GM19351 (cell line): ENCODE results near the gene DET1.
"Not testable (repeated sequence)": the region's sequence is repeated elsewhere in the genome, so short reads cannot be mapped to it uniquely, and the experiment has no call there.

Source experiments
- ATAC-seq: cut with Tn5 transposase; IDR thresholded peaks from one replicate; pipeline ENCODE4 v1.9.1; 2021; ENCODE audit warnings: mild to moderate bottlenecking, moderate library complexity; ENCODE audit not compliant: unreplicated experiment

DET1 gene

DNA sequence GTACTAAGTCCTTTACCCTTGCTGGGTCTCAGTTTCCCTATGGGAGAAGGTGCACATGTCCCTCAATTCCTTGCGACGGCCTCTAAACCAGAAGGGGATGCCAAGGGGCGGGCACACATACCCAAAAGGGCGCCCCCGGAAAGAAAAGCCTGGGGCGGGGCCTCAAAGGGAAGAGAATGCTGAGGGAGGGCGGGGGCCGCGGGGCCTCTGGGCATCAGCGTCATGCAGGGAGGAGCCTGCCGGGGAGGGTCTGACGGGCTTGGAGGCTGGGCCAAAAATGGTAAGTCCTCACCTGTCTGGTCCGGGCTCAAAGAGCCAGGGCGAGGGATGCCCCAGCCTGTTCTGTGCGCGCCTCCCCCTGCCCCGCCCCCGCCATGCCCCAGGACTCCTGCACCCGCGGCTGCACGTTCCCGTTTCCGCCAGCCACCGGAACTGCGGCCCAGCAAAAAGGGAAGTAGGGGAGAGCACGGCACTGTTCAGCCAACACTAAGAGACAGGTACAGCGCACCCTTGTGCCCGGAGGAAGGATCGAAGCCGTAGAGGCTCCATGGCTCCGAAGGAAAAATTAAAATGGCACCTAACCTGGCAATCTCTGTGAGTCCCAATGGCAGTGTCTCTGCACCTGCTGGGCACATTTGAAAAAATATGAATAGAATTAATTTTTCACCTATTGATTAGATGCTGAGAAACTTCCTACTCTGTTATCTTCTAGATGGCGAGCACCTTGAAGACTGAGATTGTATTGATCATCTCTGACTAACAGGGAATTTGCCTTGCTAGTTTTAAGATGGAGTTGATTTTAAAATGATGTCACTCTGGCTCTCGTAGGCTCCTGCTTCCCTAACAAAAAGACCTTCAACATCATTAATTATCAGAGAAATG, at the start of gene DET1:
TSS of gene DET1 (minus strand) at position 434 of the 882 bp plus-strand sequence. CDS start 14,976 bp downstream, outside the sequence.
- peak; percentile 97 for ATAC-seq

DNA sequence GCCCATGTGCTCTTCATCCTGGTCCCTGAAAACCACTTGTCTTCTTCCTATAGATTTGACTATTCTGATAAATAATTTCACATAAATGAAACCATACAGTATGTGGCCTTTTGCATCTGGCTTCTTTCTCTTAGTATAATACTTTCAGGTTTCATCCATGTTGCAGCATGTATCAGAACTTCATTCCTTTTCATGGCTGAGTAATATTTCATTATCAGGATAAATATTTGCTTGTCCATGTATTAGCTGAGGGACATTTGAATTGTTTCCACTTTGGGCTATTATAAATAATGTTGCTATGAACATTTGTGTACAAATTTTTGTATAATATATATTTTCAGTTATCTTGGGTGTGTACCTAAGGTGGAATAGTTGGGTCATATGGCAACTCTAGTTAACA, 44.9 kb upstream of the DET1 start:
- ATAC-seq: no peak

DNA sequence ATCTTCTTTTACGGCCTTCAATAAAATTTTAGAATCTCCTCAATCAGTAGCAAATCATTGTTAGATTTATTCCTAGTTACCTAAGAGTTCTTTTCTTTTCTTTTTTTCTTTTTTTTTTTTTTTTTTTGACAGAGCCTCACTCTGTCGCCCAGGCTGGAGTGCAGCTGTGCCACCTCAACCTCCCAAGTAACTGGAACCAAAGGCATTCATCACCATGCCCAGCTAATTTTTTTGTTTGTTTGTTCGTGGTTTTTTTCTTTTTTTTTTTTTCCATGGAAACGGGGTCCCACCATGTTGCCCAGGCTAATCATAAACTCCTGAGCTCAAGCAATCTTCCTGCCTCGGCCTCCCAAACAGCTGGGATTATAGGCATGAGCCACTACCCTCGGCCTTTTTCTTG, 44.3 kb upstream of the DET1 start:
- ATAC-seq: no peak

DNA sequence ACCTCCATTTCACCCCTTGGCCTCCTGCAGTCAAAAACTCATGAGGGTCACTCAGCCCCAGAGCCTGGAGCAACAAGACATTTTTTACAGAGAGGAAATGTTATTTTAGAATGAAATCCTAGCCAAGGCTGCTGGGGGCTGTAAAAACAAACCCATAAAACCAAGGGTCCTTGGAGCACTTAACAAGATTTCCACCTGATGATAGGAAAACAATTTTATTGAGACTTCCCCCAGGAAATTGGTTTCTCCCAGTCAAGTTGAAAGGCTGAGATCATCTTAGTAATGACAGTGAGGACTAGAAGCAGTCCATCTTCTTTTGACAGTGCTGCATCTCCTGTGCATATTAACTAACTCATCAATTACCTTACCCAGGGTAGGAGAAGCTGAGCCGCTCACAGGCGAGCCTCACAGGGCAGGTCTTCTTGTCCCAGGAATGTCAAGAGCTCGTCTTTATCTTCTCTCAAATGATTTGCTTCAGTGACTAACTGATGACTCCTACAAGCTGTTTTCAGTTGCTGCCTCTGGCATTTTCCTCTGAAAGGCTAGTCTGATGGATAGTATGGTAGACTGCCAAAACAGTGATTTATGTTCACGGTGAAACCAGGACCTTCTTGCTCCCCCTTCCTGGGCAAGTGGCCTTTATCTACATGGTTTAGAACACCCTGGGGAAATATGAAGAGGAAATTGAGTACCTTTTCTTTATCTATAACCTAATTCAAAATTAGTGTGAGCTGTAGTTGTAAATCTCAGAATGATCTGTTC, 40.1 kb upstream of the DET1 start:
- ATAC-seq: no peak

DNA sequence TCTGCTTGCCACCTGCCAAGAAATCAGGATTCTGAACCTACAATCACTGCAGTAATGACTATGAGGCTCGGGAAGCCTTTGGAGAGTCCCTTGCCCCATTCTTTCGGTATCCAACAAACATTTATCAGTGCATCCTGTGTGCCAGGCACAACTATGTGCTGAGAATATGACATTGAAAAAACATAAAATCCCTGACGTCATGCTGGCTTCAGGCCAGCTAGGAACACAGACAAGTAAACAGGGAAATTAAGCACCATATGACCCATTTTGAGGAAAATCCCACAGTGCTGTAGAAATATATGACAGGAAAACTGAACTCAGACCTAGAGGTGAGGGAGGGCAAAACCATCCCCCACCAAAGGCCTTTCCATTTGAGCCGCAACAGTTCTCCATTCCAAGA, 34.1 kb upstream of the DET1 start:
- ATAC-seq: no peak

DNA sequence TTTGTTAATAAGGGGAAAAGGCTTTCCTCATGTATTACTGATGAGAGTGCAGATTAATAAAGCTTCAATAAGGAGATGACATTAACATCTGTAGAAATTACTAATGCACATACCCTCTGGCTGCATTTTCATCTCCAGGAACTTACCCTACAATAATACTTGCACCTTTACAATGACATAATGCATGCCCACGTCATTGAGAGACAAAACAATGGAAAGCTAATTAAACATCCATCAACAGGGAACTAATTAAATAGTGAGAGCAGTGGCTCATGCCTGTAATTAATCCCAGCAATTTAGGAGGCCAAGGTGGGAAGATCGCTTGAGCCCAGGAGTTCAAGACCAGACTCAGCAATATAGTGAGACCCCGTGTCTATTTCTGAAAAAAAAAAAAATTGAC, 32.8 kb upstream of the DET1 start:
- no peak for ATAC-seq

DNA sequence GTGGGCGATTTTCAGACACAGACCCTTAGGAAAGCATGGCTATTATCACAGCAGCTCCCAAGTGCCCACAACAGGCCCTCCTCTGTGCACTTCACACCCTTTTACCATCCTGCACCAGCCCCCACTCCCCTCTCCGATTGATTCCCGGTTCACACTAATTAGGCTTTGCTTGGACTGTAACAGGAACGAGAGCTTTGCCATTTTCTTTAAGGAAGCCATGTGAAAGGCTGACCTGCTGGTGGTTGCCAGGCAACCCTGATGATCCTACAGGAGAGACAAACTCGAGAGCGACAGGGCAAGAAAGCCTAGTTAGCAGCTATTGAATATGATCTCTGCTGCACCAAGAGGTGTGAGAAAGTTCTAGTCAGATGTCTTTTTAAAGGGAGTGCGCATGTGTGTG, 28.2 kb upstream of the DET1 start:
- ATAC-seq: no peak

DNA sequence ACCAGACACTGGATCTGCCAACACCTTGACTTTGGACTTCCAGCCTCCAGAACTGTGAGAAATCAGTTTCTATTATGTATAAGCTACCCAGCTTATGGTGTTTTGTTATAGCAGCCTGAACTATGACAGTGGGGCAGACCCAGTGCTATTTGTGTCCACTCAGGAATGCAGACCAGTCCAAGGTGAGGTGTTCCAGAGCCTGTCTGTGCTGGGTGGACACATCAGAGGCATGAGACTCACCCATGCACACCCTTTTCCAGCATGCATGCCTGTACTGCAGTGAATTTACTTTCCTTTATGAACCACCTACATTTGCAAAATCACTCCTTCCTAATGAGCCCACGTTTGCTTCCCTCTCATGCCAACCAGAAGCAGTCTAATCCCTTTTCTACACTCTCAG, 27.6 kb upstream of the DET1 start:
- no peak for ATAC-seq

DNA sequence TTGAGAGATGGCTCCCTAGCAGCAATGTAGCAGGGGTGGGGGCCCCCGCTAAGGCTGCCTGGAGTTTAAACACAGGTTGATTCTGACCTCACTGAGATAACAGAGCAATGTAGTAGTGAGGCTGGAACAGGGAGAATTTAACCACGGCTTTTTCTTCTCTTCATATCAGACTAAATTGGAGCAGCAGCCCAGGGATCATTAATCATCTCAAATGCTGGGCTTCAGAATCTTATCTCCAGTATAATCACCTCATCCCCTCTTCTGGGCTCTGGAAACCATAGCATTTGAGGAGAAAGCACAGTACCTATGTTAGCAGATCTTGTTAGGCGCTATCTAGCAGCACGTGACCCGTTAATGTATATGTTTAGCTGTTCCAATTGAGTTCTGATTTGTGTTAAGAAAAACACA, 25.4 kb upstream of the DET1 start:
- ATAC-seq: no peak

DNA sequence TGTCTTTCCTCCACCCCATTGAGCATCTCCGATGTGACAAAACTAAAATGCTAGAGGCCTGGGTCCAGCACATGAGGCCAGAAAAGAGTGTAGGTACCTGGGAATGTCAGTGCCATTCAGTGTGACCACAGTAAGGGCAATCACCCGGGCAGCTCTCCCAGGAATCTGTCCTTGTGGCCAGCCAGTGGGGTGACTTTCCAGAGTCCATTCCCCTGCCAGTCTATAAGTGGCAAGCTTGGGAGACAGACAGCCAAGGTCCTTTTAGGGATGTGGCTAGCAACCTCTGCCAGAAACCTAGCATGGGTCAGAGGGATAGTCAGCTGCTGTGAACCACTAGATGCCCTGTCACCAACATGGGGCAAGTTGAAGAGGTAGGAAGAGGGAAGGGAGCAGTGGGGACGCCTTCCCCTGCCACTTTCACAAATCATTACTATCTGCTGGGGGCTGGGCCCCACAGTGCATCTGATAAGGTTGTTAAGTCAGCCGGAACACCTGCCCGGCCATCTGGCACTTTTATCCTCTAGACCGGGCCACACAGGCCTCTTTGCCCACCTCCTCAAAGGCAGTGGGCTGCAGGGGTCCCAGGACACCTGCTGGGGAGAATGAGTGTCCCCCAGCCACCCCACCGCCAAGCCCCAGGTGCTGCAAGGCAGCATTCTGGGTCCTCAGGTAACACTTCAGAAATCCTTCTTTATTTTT, 24.8 kb upstream of the DET1 start:
- ATAC-seq: no peak

DNA sequence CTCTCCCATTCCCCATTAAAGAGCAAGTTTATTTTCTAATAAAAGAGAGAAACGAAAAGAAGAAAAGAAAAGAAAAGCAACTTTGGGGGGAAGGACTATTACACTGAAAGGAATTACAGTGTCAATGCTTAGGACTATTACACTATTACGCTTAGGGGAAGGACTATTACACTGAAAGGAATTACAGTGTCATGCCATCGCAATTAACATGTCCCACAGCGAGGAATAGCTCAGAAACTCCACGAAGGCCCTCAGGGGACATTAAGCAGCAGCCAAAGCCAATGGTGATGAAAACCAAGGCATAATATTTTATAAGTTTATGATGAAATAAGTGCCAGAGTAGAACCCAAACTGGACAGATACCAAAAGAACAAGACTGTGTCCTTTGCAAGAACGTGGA, 22.1 kb upstream of the DET1 start:
- no peak for ATAC-seq

DNA sequence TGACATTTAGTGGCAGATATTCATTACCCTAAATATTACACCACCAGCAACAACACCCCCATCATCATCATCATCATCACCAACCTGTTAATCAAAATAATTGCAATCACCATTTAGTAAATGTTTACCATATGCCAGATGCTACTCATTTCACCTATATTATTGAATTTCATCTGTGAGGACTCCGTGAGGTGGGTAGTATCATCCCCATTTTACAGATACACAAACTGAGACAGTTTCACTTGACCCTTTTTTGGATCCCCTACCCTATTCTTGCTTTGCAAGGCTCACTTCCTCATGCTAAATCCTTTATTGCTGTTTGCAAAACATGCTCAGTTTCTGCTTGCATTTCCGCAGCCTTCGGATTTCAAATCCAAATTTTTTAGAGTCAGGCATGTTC, 18.3 kb upstream of the DET1 start:
- no peak for ATAC-seq

DNA sequence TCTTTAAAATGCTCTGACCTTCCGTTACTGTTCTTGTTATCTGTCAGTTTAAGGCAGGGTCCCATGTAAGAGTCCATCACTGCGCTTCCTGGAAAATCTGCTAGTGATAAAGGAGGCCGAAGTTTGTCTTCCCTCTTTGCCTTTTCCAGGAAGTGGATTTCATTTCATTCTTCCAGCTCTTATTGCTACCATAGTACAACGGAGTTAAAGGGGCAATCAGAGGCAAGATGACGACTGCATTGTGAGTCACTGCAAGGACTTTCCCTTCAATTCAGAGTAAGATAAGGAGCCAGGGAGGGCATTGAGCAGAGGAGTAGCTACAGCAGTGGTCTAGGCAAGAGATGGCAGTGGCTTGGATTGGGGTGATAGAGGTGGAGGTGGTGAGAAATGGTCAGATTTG, 17.2 kb upstream of the DET1 start:
- ATAC-seq: no peak

DNA sequence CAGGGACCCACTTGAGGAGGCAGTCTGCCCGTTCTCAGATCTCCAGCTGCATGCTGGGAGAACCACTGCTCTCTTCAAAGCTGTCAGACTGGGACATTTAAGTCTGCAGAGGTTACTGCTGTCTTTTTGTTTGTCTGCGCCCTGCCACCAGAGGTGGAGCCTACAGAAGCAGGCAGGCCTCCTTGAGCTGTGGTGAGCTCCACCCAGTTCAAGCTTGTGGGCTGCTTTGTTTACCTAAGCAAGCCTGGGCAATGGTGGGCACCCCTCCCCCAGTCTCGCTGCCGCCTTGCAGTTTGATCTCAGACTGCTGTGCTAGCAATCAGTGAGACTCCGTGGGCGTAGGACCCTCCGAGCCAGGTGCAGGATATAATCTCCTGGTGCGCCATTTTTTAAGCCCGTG, 13.1 kb upstream of the DET1 start:
- ATAC-seq: not testable (repeated sequence)

DNA sequence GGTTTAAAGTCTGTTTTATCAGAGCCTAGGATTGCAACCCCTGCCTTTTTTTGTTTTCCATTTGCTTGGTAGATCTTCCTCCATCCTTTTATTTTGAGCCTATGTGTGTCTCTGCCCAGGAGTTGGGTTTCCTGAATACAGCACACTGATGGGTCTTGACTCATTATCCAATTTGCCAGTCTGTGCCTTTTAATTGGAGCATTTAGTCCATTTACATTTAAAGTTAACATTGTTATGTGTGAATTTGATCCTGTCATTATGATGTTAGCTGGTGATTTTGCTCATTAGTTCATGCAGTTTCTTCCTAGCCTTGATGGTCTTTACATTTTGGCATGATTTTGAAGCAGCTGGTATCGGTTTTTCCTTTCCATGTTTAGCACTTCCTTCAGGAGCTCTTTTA, 11.5 kb upstream of the DET1 start:
- ATAC-seq: not testable (repeated sequence)

DNA sequence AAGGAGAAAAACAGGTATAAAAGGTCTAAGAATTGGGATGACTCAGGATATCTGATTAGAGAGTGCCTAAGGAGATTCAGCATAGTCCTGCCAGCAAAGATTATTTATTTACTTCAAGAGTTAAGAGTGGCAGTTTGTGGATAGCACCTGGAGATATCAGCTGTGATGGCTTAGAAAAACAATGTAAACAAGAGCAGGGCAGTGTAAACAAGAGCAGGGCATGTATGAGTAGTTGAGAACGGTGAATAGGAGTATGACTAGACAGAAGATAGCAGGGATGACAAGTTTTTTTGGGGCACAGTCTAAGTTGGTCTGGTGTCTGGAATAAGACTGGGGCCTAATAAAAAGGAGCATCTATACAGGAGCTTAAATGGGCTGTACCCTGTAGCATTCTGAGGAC, 1.5 kb upstream of the DET1 start:
- not testable (repeated sequence) for ATAC-seq

DNA sequence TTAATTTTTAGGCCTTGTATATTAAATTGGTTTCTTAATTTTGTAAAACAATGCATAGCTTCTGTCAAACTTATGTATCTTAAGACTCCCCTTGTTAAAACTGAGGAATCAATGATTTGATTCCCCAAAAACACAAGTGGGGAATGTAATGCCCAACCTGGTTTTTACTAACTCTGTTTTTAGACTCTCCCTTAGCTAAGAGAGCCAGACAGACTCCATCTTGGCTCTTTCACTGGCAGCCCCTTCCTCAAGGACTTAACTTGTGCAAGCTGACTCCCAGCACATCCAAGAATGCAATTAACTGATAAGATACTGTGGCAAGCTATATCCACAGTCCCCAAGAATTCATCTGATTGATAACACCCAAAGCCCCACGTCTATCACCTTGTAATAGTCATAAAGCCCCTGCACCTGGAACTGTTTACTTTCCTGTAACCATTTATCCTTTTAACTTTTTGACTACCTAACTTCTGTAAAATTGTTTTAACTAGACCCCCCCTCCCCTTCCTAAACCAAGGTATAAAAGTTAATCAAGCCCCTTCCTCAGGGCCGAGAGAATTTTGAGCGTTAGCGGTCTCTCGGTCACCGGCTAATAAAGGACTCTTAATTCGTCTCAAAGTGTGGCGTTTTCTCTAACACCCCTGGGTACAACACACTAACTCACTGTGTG, 768 bp downstream of the DET1 start:
- ATAC-seq: not testable (repeated sequence)

DNA sequence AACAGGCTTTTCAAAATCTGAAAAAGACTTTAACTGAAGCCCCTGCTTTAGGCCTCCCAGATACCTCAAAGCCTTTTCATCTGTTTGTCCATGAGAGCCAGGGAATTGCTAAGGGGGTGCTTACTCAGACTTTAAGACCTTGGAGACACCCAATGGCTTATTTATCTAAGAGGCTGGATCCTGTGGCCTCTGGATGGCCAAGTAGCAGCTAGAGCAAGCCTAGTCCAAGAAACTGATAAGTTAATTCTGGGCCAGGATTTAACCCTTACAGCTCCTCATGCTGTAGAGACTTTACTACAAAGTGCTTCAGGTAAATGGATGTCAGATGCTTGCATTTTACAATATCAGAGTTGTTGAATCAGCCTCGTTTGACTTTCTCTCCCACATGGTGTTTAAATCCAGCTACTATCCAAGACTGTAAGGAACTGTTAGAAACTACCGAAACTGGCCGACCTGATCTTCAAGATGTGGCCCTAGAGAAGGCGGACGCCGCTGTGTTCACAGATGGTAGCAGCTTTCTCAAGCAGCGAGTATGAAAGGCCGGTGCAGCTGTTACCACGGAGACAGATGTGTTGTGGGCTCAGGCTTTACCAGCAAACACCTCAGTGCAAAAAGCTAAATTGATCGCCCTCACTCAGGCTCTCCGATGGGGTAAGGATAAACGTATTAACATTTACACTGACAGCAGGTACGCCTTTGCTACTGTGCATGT, 3.3 kb downstream of the DET1 start:
- ATAC-seq: no peak

DNA sequence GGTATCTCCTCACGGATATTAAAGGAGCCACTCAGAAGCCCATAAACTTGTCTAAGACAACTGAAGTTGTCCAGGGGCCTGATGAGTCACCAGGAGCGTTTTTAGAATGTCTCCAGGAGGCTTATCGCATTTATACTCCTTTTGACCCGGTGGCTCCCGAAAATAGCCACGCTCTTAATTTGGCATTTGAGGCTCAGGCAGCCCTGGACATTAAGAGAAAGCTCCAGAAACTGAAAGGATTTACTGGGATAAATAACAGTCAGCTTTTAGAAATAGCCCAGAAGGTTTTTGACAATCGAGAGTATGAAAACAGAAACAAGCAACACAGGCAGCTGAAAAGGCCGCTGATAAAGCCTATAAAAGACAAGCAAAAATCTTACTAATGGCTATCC, 4.1 kb downstream of the DET1 start:
- no peak for ATAC-seq

DNA sequence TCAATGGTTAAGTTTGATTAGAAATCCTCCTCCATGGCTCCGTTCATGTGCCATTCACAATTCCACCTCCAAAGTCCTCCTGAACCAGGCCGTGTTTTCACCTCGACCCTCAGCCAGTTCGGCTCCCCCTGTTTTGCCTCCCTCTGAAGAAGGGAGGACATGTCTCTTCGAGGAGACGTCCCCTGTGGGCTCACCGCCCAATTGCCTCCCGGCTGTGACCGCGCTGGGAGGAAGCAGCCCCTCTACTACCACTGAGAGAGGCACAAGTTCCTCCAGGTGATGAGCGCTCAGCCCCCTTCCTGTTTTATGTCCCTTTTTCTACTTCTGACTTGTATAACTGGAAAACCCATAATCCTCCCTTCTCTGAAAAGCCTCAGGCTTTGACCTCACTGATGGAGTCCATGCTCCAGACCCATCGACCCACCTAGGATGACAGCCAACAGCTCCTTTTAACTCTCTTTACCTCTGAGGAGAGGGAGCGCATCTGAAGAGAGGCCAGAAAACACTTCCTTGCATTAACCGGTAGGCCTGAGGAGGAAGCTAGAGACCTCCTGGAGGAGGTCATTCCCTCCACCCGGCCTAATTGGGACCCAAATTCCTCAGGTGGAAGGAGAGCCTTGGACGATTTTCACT, 4.7 kb downstream of the DET1 start:
- no peak for ATAC-seq
